Astrocyte (in vitro differentiated cells and primary cell): ENCODE measurements around the gene PAGR1.

Source experiments
- CTCF ChIP-seq: IDR thresholded peaks from 2 replicates; pipeline ENCODE4 v1.5.1; 2011; ENCODE audit warnings: low read depth, mild to moderate bottlenecking, inconsistent platforms, low read length, moderate library complexity; ENCODE audit not compliant: insufficient read depth
- EZH2 ChIP-seq: IDR thresholded peaks from 2 replicates; pipeline ENCODE4 v1.6.1; 2012; ENCODE audit warnings: mild to moderate bottlenecking, low read length, inconsistent platforms; ENCODE audit not compliant: insufficient read depth

GRCh38 chr16:29864205-29864604, 48.3 kb downstream of the PAGR1 start:
- no peak for TF ChIP-seq EZH2
- TF ChIP-seq CTCF: no peak
